B cell (primary cell): ENCODE results near the gene SERPINF2. TPM values are rescaled to one million over a fixed set of nuclear protein-coding genes. Genes with fewer than 3 reads are reported as not detected.

Source experiments
- ATAC-seq: fragments of 200-7000 bp; cut with Tn5 transposase; one replicate; pipeline ENCODE4 v1.10.0; 2021; ENCODE audit warnings: low read depth, mild to moderate bottlenecking, moderate number of reproducible peaks, moderate library complexity
- CTCF ChIA-PET: fragments of 350-600 bp; sonication (Branson Sonifier 250); formaldehyde crosslinking; loops from one replicate; lab custom pipeline; 2021; ENCODE audit warnings: antibody characterized with exemption, inconsistent platforms; lab: Charles Lee
- POLR2A ChIA-PET: fragments of 350-600 bp; sonication (Branson Sonifier 250); formaldehyde crosslinking; loops from one replicate; lab custom pipeline; 2021; ENCODE audit warnings: antibody characterized with exemption; lab: Charles Lee
- DNase-seq: peaks from one replicate; pipeline ENCODE4 v3.0.0; 2013
- H2AFZ ChIP-seq: 2 replicates; pipeline ENCODE4 v1.6.1; 2012; ENCODE audit warnings: mild to moderate bottlenecking, low read depth, low read length; ENCODE audit not compliant: insufficient read depth, poor library complexity, severe bottlenecking
- H3K27ac ChIP-seq, 2 donors: 1 replicate in 1 of 2; 2 replicates in 1 of 2; pipeline ENCODE4 v1.5.1; 2012 to 2013; ENCODE audit warnings: low read length in 2 of 2, mild to moderate bottlenecking in 2 of 2, moderate library complexity in 1 of 2
- H3K27me3 ChIP-seq, 4 experiments: fragments of 200-600 bp in 1 of 4; sonication (generic) in 1 of 4; replicated peaks in 1 of 4; 1 replicate in 2 of 4; 2 replicates in 2 of 4; pipeline versions ENCODE4 v1.6.1 to v1.7.0; 2013 to 2016; ENCODE audit warnings: low read length in 3 of 4, mild to moderate bottlenecking in 2 of 4, mixed read lengths in 1 of 4, moderate library complexity in 1 of 4; ENCODE audit not compliant: insufficient read depth in 4 of 4, control insufficient read depth in 3 of 4; ENCODE audit errors: control extremely low read depth in 1 of 4
- H3K36me3 ChIP-seq, 2 experiments: replicated peaks in 1 of 2; 1 replicate in 1 of 2; 2 replicates in 1 of 2; pipeline versions ENCODE4 v1.6.1 to v1.7.1; 2013; ENCODE audit warnings: low read length in 1 of 2; ENCODE audit not compliant: insufficient read depth in 2 of 2, control insufficient read depth in 1 of 2; ENCODE audit errors: control extremely low read depth in 1 of 2, extremely low read depth in 1 of 2
- H3K4me1 ChIP-seq, 2 donors: fragments of 200-600 bp in 1 of 2; sonication (generic) in 1 of 2; 1 replicate in 1 of 2; 2 replicates in 1 of 2; pipeline versions ENCODE4 v1.5.1 to v1.6.1; 2013 to 2017; ENCODE audit warnings: low read length in 2 of 2; ENCODE audit not compliant: control insufficient read depth in 2 of 2, insufficient read depth in 2 of 2
- H3K4me2 ChIP-seq: replicated peaks from 2 replicates; pipeline ENCODE3; 2012; ENCODE audit warnings: mild to moderate bottlenecking, low read depth, low read length; ENCODE audit not compliant: poor library complexity, severe bottlenecking
- H3K4me3 ChIP-seq, 5 experiments: fragments of 200-600 bp in 1 of 5; sonication (generic) in 1 of 5; 1 replicate in 3 of 5; 2 replicates in 2 of 5; pipeline versions ENCODE4 v1.5.1 to v1.7.0; 2011 to 2016; ENCODE audit warnings: low read length in 4 of 5, mild to moderate bottlenecking in 4 of 5, low read depth in 2 of 5, control low read depth in 1 of 5, moderate library complexity in 1 of 5; ENCODE audit not compliant: insufficient read depth in 1 of 5; ENCODE audit errors: control extremely low read depth in 1 of 5, extremely low read depth in 1 of 5
- H3K79me2 ChIP-seq: fragments of 200-600 bp; sonication (generic); one replicate; pipeline ENCODE4 v1.6.0; 2016; ENCODE audit warnings: low read length; ENCODE audit not compliant: control insufficient read depth, insufficient read depth
- H3K9ac ChIP-seq: fragments of 200-600 bp; sonication (generic); 2 replicates; pipeline ENCODE4 v1.6.1; 2017; ENCODE audit warnings: mild to moderate bottlenecking, low read length, moderate library complexity
- H3K9me3 ChIP-seq, 3 donors: one replicate each; pipeline versions ENCODE4 v1.6.1 to v1.7.1; 2013; ENCODE audit warnings: low read length in 2 of 3; ENCODE audit not compliant: control insufficient read depth in 2 of 3, insufficient read depth in 1 of 3; ENCODE audit errors: control extremely low read depth in 1 of 3
- H4K20me1 ChIP-seq: 2 replicates; pipeline ENCODE4 v1.6.0; 2012; ENCODE audit warnings: mild to moderate bottlenecking, low read length; ENCODE audit not compliant: insufficient read depth, control insufficient read depth, poor library complexity, severe bottlenecking
- H3K27ac Mint-ChIP-seq: one replicate; pipeline ENCODE4 v1.8.0; 2021; ENCODE audit warnings: mixed read lengths
- H3K27me3 Mint-ChIP-seq: one replicate; pipeline ENCODE4 v1.8.0; 2021; ENCODE audit warnings: mixed read lengths
- H3K4me1 Mint-ChIP-seq: one replicate; pipeline ENCODE4 v1.8.0; 2021; ENCODE audit warnings: mixed read lengths
- H3K4me3 Mint-ChIP-seq: one replicate; pipeline ENCODE4 v1.8.0; 2021; ENCODE audit warnings: mixed read lengths
- H3K9me3 Mint-ChIP-seq: one replicate; pipeline ENCODE4 v1.8.0; 2022; ENCODE audit warnings: mixed read lengths; ENCODE audit not compliant: insufficient read depth
- EZH2 ChIP-seq: IDR thresholded peaks from 2 replicates; pipeline ENCODE4 v1.6.1; 2012; ENCODE audit warnings: borderline replicate concordance, low read depth, mild to moderate bottlenecking, moderate library complexity, low read length; ENCODE audit not compliant: insufficient read depth, poor library complexity, severe bottlenecking
- WGBS: methylation state at CpG from one replicate; pipeline ENCODE4 v1.1.5; 2013; ENCODE audit warnings: missing lambda C conversion rate; ENCODE audit not compliant: insufficient coverage; 5-methylcytosine and 5-hydroxymethylcytosine counted together
- intact Hi-C: fragments of 100-400 bp; cut with micrococcal nuclease; formaldehyde crosslinking; loops from one replicate; pipeline ENCODE4 v1.10.0; 2022
- polyA plus RNA-seq: library from polyadenylated mRNA; depleted of rRNA; stranded (reverse); fragments of >200 nt; gene quantifications from 2 replicates; pipeline ENCODE4 v1.2.3, GENCODE V29; 2012
- total RNA-seq, 2 donors: library from RNA; stranded (reverse); fragments of 120-200 nt in 1 of 2; gene quantifications; 1 replicate in 1 of 2; 2 replicates in 1 of 2; pipeline versions ENCODE4 v1.2.3 to v1.2.4, GENCODE V29; 2013 to 2022
- TF ChIP-seq, protein P1 (sequence below): fragments of 200-600 bp; IDR thresholded peaks from one replicate; pipeline ENCODE4 v1.8.0; 2022; ENCODE audit warnings: antibody characterized with exemption, mild to moderate bottlenecking

Gene SERPINF2
- total and polyA plus RNA-seq, 2 donors (not counting 1 experiment from before 2014, with no cell fraction given) = 0.97 to 3.9 TPM

DNA sequence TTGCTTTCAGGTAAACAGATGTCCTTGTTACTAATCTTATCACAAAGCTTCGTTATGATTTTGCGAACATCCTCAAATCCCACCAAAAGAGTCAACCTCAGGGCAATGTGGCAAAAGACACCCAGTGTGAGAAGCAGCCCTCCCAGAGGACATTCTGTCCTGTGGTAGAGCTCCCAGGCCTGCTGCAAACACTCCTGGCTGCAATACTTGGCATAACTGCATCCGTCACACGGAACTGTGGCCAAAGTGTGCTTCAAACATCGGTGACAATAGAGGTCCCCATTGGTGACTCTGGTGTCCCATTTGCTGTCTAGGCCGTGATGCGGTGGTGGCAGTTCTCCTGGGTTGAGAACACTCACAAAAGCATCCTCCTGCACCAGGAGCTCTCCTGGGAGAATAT is 57.6 kb downstream of the SERPINF2 start:
- Mint-ChIP-seq H3K9me3 (no peaks in the 10 kb centered on the region), H3K27me3 (no peaks in the 10 kb centered on the region), H3K4me1 (peaks cover 4% of the 10 kb centered on the region), H3K4me3 (no peak overlapping the region), H3K27ac (no peak overlapping the region)
- Histone ChIP-seq H3K4me1 (no peaks in the 10 kb centered on the region), H3K27me3 (no peaks in the 10 kb centered on the region), H3K9me3 (no peaks in the 10 kb centered on the region), H3K9ac (no peak overlapping the region), H3K4me2 (no peak overlapping the region), H4K20me1 (no peaks in the 10 kb centered on the region), H3K27ac (no peak overlapping the region), H3K79me2 (peaks cover 9% of the 10 kb centered on the region), H2AFZ (no peak overlapping the region), H3K4me3 (no peak overlapping the region), H3K36me3 (peaks cover 10 to 33% of the 10 kb centered on the region in 2 experiments)
- TF ChIP-seq, protein P1, sequence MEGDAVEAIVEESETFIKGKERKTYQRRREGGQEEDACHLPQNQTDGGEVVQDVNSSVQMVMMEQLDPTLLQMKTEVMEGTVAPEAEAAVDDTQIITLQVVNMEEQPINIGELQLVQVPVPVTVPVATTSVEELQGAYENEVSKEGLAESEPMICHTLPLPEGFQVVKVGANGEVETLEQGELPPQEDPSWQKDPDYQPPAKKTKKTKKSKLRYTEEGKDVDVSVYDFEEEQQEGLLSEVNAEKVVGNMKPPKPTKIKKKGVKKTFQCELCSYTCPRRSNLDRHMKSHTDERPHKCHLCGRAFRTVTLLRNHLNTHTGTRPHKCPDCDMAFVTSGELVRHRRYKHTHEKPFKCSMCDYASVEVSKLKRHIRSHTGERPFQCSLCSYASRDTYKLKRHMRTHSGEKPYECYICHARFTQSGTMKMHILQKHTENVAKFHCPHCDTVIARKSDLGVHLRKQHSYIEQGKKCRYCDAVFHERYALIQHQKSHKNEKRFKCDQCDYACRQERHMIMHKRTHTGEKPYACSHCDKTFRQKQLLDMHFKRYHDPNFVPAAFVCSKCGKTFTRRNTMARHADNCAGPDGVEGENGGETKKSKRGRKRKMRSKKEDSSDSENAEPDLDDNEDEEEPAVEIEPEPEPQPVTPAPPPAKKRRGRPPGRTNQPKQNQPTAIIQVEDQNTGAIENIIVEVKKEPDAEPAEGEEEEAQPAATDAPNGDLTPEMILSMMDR = no peak
- no peak for TF ChIP-seq EZH2
- DNase-seq = no peak
- ATAC-seq = no peak
- ChIA-PET POLR2A (no interaction called here), CTCF (interaction anchor here (1.5 kb wide), 1 partner anchor 17 kb away, joined by 5 read pairs; no protein-coding TSS in a partner anchor)
- 99% methylated on average over 6 of the region's 7 CpGs for WGBS
- intact Hi-C loops = no loop called here

DNA sequence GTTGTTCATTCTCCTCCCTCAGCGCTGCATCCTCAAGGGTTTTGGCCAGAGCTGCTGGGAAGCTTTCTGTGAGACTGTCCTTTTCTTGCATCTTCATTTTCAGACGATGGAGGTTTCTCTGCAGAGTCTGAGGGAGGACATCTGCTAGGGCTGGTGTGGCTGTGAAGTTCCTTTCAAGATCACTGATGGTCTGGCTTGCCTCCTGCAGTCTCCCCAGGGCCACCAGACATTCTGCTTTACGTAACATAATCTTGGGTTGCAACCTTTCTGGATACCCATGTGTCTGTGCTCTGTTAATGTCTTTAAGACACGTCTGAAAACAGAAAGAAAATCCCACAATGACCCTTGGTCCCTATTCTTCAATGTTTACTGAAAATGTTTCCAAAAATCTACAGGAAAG is 58.0 kb downstream of the SERPINF2 start:
- no peak overlapping the region for H3K27ac ChIP-seq
- peaks cover 9% of the 10 kb centered on the region for H3K79me2 ChIP-seq
- CTCF ChIA-PET = interaction anchor here (1.5 kb wide), 1 partner anchor 17 kb away, joined by 5 read pairs; no protein-coding TSS in a partner anchor
- TF ChIP-seq, protein P1 = no peak
- no peak for TF ChIP-seq EZH2
- H2AFZ ChIP-seq = no peak overlapping the region
- H3K9ac ChIP-seq = no peak overlapping the region
- no peak overlapping the region for H3K4me2 ChIP-seq
- no peaks in the 10 kb centered on the region for H3K9me3 ChIP-seq
- H3K9me3 Mint-ChIP-seq = no peaks in the 10 kb centered on the region
- H3K4me1 ChIP-seq = no peaks in the 10 kb centered on the region
- POLR2A ChIA-PET = no interaction called here
- no peak overlapping the region for H3K27ac Mint-ChIP-seq
- H3K4me3 Mint-ChIP-seq = no peak overlapping the region
- no peaks in the 10 kb centered on the region for H4K20me1 ChIP-seq
- no peak overlapping the region for H3K4me3 ChIP-seq
- H3K36me3 ChIP-seq = peaks cover 10 to 33% of the 10 kb centered on the region in 2 experiments
- ATAC-seq (no peak), DNase-seq (no peak)
- H3K4me1 Mint-ChIP-seq = peaks cover 4% of the 10 kb centered on the region
- H3K27me3 Mint-ChIP-seq = no peaks in the 10 kb centered on the region
- 100% methylated on average over 2 of the region's 4 CpGs for WGBS
- intact Hi-C loops = no loop called here
- no peaks in the 10 kb centered on the region for H3K27me3 ChIP-seq
